ENCODE measurements around the gene HIVEP2. TPM values are rescaled to one million over a fixed set of nuclear protein-coding genes. Genes with fewer than 3 reads are reported as not detected.

The HIVEP2 gene
- total RNA-seq, 1 experiment from 2014 or later, result 3.2 TPM

DNA sequence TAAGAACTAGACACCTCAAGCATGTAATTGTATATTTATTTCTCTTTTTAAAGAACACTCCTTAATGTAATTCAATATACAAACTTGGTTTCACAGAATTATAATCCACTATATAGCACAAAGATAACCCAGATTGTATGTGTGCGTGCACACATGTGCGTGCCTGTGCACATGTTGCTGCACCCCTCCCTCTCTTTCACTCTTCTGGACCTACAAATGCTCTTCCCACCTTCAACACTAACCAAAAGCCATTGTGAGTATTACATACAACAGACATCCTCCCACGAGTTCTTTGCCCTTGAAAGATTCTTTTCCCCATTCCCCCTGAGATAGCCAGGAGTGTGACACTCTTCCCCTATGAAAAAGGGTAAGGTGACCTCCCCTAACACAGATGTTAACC is 193.5 kb downstream of the HIVEP2 start:
- Histone ChIP-seq H3K36me3 (ENCODE audit: insufficient read depth, low read length, poor library complexity, severe bottlenecking) (no peaks in the 10 kb centered on the region), H3K4me1 (ENCODE audit: insufficient read depth, low read length, poor library complexity, severe bottlenecking) (no peaks in the 10 kb centered on the region), H3K27ac (ENCODE audit: low read depth, low read length, poor library complexity, severe bottlenecking) (no peak overlapping the region), H3K4me3 (ENCODE audit: low read depth, low read length, poor library complexity, severe bottlenecking) (no peak overlapping the region), H3K9me3 (ENCODE audit: low read depth, low read length, poor library complexity, severe bottlenecking) (no peaks in the 10 kb centered on the region), H3K27me3 (replicated peaks; ENCODE audit: insufficient read depth, low read depth, low read length, poor library complexity) (no peaks in the 10 kb centered on the region)
- DNase-seq (ENCODE audit: low spot score), result no peak
- ChIA-PET CTCF (no interaction called here), POLR2A (ENCODE audit: low non-redundant PET) (no interaction called here)
- TF ChIP-seq, protein P1, sequence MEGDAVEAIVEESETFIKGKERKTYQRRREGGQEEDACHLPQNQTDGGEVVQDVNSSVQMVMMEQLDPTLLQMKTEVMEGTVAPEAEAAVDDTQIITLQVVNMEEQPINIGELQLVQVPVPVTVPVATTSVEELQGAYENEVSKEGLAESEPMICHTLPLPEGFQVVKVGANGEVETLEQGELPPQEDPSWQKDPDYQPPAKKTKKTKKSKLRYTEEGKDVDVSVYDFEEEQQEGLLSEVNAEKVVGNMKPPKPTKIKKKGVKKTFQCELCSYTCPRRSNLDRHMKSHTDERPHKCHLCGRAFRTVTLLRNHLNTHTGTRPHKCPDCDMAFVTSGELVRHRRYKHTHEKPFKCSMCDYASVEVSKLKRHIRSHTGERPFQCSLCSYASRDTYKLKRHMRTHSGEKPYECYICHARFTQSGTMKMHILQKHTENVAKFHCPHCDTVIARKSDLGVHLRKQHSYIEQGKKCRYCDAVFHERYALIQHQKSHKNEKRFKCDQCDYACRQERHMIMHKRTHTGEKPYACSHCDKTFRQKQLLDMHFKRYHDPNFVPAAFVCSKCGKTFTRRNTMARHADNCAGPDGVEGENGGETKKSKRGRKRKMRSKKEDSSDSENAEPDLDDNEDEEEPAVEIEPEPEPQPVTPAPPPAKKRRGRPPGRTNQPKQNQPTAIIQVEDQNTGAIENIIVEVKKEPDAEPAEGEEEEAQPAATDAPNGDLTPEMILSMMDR (conservative IDR thresholded peaks at IDR 0.05; ENCODE audit: low read depth, low read length), result no peak
- TF ChIP-seq EZH2 (IDR thresholded peaks at IDR 0.05; ENCODE audit: borderline replicate concordance, low read depth, low read length, poor library complexity, severe bottlenecking), result no peak
- BruUV-seq (replicated peaks), result no TSS peak
- intact Hi-C loops (cut with micrococcal nuclease; ENCODE audit: unreplicated experiment), result no loop called here

DNA sequence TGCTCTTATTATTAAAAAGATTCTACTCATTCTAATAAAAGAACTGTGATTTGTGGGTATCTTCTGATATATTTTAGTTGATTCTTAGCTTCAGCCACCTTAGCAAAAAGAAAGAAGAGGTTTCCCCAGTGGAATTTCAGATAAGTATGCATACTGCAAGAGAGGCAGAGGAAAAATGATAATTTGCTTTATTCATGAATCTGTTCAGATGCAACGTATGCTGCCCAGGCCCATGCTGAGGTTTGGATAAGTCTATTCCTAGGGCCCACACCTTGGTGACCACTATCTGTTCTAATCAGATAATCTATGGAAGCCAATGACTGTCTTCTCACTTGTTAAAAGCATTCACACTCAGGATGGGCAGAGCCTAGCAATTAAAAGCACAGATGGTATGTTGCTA is 194.0 kb downstream of the HIVEP2 start:
- Histone ChIP-seq H3K9me3 (ENCODE audit: low read depth, low read length, poor library complexity, severe bottlenecking) (no peaks in the 10 kb centered on the region), H3K36me3 (ENCODE audit: insufficient read depth, low read length, poor library complexity, severe bottlenecking) (no peaks in the 10 kb centered on the region), H3K4me3 (ENCODE audit: low read depth, low read length, poor library complexity, severe bottlenecking) (no peak overlapping the region), H3K27me3 (replicated peaks; ENCODE audit: insufficient read depth, low read depth, low read length, poor library complexity) (no peaks in the 10 kb centered on the region), H3K27ac (ENCODE audit: low read depth, low read length, poor library complexity, severe bottlenecking) (no peak overlapping the region), H3K4me1 (ENCODE audit: insufficient read depth, low read length, poor library complexity, severe bottlenecking) (no peaks in the 10 kb centered on the region)
- intact Hi-C loops (cut with micrococcal nuclease; ENCODE audit: unreplicated experiment), result no loop called here
- BruUV-seq (replicated peaks), result no TSS peak
- ChIA-PET POLR2A (ENCODE audit: low non-redundant PET) (no interaction called here), CTCF (no interaction called here)
- TF ChIP-seq EZH2 (IDR thresholded peaks at IDR 0.05; ENCODE audit: borderline replicate concordance, low read depth, low read length, poor library complexity, severe bottlenecking), result no peak
- DNase-seq (ENCODE audit: low spot score), result no peak

DNA sequence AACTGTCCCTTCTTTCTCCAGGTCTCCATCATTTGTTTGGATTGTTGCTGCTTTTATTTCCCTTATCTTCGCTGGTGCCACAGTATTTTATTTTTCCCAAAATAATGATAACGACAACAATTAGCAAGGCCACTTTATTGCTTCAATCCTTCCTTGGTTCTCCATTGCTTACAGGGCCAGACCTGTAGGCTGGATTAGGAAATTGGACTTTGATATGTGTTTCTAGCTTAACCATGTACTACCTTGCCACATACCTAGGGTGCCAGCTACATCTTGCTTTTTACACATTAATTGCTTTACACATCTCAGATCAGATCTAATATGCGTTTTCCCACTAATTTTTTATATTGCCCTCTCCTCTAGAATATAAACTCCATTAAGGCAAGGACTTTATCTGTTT is 195.4 kb downstream of the HIVEP2 start:
- no peak for DNase-seq (ENCODE audit: low spot score)
- BruUV-seq (replicated peaks), result no TSS peak
- no peaks in the 10 kb centered on the region for H3K27me3 ChIP-seq (replicated peaks; ENCODE audit: insufficient read depth, low read depth, low read length, poor library complexity)
- CTCF ChIA-PET, result no interaction called here
- no peaks in the 10 kb centered on the region for H3K4me1 ChIP-seq (ENCODE audit: insufficient read depth, low read length, poor library complexity, severe bottlenecking)
- H3K27ac ChIP-seq (ENCODE audit: low read depth, low read length, poor library complexity, severe bottlenecking), result no peak overlapping the region
- no peaks in the 10 kb centered on the region for H3K36me3 ChIP-seq (ENCODE audit: insufficient read depth, low read length, poor library complexity, severe bottlenecking)
- no peak overlapping the region for H3K4me3 ChIP-seq (ENCODE audit: low read depth, low read length, poor library complexity, severe bottlenecking)
- POLR2A ChIA-PET (ENCODE audit: low non-redundant PET), result no interaction called here
- no peaks in the 10 kb centered on the region for H3K9me3 ChIP-seq (ENCODE audit: low read depth, low read length, poor library complexity, severe bottlenecking)
- no peak for TF ChIP-seq EZH2 (IDR thresholded peaks at IDR 0.05; ENCODE audit: borderline replicate concordance, low read depth, low read length, poor library complexity, severe bottlenecking)
- TF ChIP-seq, protein P1 (conservative IDR thresholded peaks at IDR 0.05; ENCODE audit: low read depth, low read length), result no peak
- intact Hi-C loops (cut with micrococcal nuclease; ENCODE audit: unreplicated experiment), result loop anchor here (5.0 kb wide), 1 partner anchor 278 kb away; no protein-coding TSS in a partner anchor

DNA sequence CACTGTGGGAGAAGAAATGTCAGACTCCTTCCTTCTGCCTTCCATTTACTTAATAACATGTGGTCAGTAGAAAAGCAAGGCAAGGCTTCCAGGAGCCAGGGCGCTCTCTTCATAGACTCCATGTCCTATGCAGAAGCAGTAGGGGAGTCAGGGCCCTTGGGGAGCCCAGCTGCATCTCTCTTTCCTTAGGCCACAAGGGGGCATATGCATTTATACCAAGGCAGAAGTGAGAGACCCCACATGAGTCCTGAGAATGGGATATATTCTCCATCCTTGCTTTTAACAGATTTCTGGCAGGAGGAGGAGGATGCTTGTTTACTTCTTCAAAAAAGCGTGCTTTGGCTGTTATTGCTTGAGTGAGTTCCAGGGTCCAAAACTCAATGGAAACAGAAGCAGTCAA is 198.5 kb downstream of the HIVEP2 start:
- intact Hi-C loops (cut with micrococcal nuclease; ENCODE audit: unreplicated experiment), result loop anchor here (5.0 kb wide), 1 partner anchor 281 kb away; no protein-coding TSS in a partner anchor
- CTCF ChIA-PET, result interaction anchor here (0.5 kb wide), 1 partner anchor 37 kb away, joined by 4 read pairs; no protein-coding TSS in a partner anchor
- POLR2A ChIA-PET (ENCODE audit: low non-redundant PET), result no interaction called here
- Histone ChIP-seq H3K27ac (ENCODE audit: low read depth, low read length, poor library complexity, severe bottlenecking) (no peak overlapping the region), H3K27me3 (replicated peaks; ENCODE audit: insufficient read depth, low read depth, low read length, poor library complexity) (no peaks in the 10 kb centered on the region), H3K36me3 (ENCODE audit: insufficient read depth, low read length, poor library complexity, severe bottlenecking) (no peaks in the 10 kb centered on the region), H3K4me3 (ENCODE audit: low read depth, low read length, poor library complexity, severe bottlenecking) (no peak overlapping the region), H3K4me1 (ENCODE audit: insufficient read depth, low read length, poor library complexity, severe bottlenecking) (no peaks in the 10 kb centered on the region), H3K9me3 (ENCODE audit: low read depth, low read length, poor library complexity, severe bottlenecking) (no peaks in the 10 kb centered on the region)
- no TSS peak for BruUV-seq (replicated peaks)
- TF ChIP-seq EZH2 (IDR thresholded peaks at IDR 0.05; ENCODE audit: borderline replicate concordance, low read depth, low read length, poor library complexity, severe bottlenecking), result no peak
- TF ChIP-seq, protein P1 (conservative IDR thresholded peaks at IDR 0.05; ENCODE audit: low read depth, low read length), result peak; percentile 48
- peak; percentile 56 for DNase-seq (ENCODE audit: low spot score)

Measured in A673 (cell line).